HEK293T (cell line): Measurements from ENCODE around the gene CXCL17.

Experiments used
- CTCF ChIA-PET: fragments of 350-600 bp; formaldehyde crosslinking; extraction: SDS; loops from one replicate; lab custom pipeline; 2021; ENCODE audit warnings: antibody characterized with exemption, inconsistent platforms; lab: Yijun Ruan, JAX
- POLR2A ChIA-PET: fragments of 350-600 bp; formaldehyde crosslinking; extraction: SDS; loops from one replicate; lab custom pipeline; 2020; ENCODE audit warnings: antibody characterized with exemption, inconsistent platforms; lab: Yijun Ruan, JAX
- DNase-seq: peaks from one replicate; pipeline ENCODE4 v3.0.0; 2012; ENCODE audit warnings: mixed read lengths; ENCODE audit errors: extremely low spot score
- ARNT ChIP-seq: fragments of 450-650 bp; IDR thresholded peaks from 2 replicates; pipeline ENCODE4 v1.6.1; 2017; ENCODE audit warnings: mild to moderate bottlenecking
- BHLHE40 ChIP-seq: fragments of 450-650 bp; IDR thresholded peaks from 2 replicates; pipeline ENCODE4 v1.6.1; 2016; ENCODE audit warnings: mild to moderate bottlenecking, moderate library complexity, borderline replicate concordance
- CTBP1 ChIP-seq: fragments of 450-650 bp; IDR thresholded peaks from 2 replicates; pipeline ENCODE4 v1.6.1; 2016; ENCODE audit warnings: borderline replicate concordance
- ELF4 ChIP-seq: fragments of 450-650 bp; IDR thresholded peaks from 2 replicates; pipeline ENCODE4 v1.6.1; 2017; ENCODE audit warnings: antibody characterized with exemption
- FOXA1 ChIP-seq: fragments of 450-650 bp; IDR thresholded peaks from 2 replicates; pipeline ENCODE4 v1.6.1; 2016; ENCODE audit warnings: mild to moderate bottlenecking
- FOXK2 ChIP-seq: fragments of 450-650 bp; IDR thresholded peaks from 2 replicates; pipeline ENCODE4 v1.6.1; 2016; ENCODE audit warnings: mild to moderate bottlenecking
- FOXM1 ChIP-seq: fragments of 450-650 bp; IDR thresholded peaks from 2 replicates; pipeline ENCODE4 v1.6.1; 2017; ENCODE audit warnings: mild to moderate bottlenecking, borderline replicate concordance
- HDGF ChIP-seq: fragments of 450-650 bp; IDR thresholded peaks from 2 replicates; pipeline ENCODE4 v1.6.1; 2017; ENCODE audit warnings: antibody characterized with exemption, borderline replicate concordance
- L3MBTL2 ChIP-seq: fragments of 450-650 bp; conservative IDR thresholded peaks from 2 replicates; pipeline ENCODE4 v1.6.1; 2016; ENCODE audit warnings: mild to moderate bottlenecking
- LEF1 ChIP-seq: fragments of 450-650 bp; IDR thresholded peaks from 2 replicates; pipeline ENCODE4 v1.6.1; 2017; ENCODE audit warnings: mild to moderate bottlenecking, borderline replicate concordance
- NFRKB ChIP-seq: fragments of 450-650 bp; IDR thresholded peaks from 2 replicates; pipeline ENCODE4 v1.6.1; 2016; ENCODE audit warnings: mild to moderate bottlenecking, moderate library complexity
- PKNOX1 ChIP-seq: fragments of 450-650 bp; IDR thresholded peaks from 2 replicates; pipeline ENCODE4 v1.6.1; 2016
- SP1 ChIP-seq: fragments of 450-650 bp; IDR thresholded peaks from 2 replicates; pipeline ENCODE4 v1.6.1; 2017
- SUZ12 ChIP-seq: fragments of 450-650 bp; IDR thresholded peaks from 2 replicates; pipeline ENCODE4 v1.6.1; 2016; ENCODE audit warnings: mild to moderate bottlenecking
- TARDBP ChIP-seq: fragments of 450-650 bp; IDR thresholded peaks from 2 replicates; pipeline ENCODE4 v1.6.1; 2016
- ZNF384 ChIP-seq: fragments of 450-650 bp; IDR thresholded peaks from 2 replicates; pipeline ENCODE4 v1.6.1; 2016

CXCL17 gene

GRCh38 chr19:42401365-42402303, 41.1 kb downstream of the CXCL17 start:
- ChIA-PET POLR2A (no interaction called here), CTCF (interaction anchor here (0.6 kb wide), 1 partner anchor 17 kb away, joined by 3 read pairs; no protein-coding TSS in a partner anchor)
- peak; percentile 70 for DNase-seq
- no peak for TF ChIP-seq SUZ12
- no peak for TF ChIP-seq NFRKB
- no peak for TF ChIP-seq SP1
- no peak for TF ChIP-seq ZNF384
- no peak for TF ChIP-seq ARNT
- TF ChIP-seq BHLHE40: no peak
- TF ChIP-seq LEF1: no peak
- no peak for TF ChIP-seq HDGF
- TF ChIP-seq TARDBP: no peak
- no peak for TF ChIP-seq CTBP1
- TF ChIP-seq FOXM1: no peak
- TF ChIP-seq FOXA1: no peak
- TF ChIP-seq PKNOX1: no peak
- no peak for TF ChIP-seq FOXK2
- no peak for TF ChIP-seq ELF4
- TF ChIP-seq L3MBTL2: no peak

GRCh38 chr19:42400404-42400803, 42.3 kb downstream of the CXCL17 start:
- CTCF ChIA-PET: interaction anchor here (0.7 to 1.2 kb wide), 6 partner anchors 9 to 225 kb away, joined by 3 to 4 read pairs (median 4); no protein-coding TSS in a partner anchor
- DNase-seq: no peak
- TF ChIP-seq FOXK2: no peak
- TF ChIP-seq ZNF384: no peak
- TF ChIP-seq ELF4: no peak
- no peak for TF ChIP-seq FOXM1
- TF ChIP-seq HDGF: no peak
- TF ChIP-seq CTBP1: no peak
- no peak for TF ChIP-seq TARDBP
- no peak for TF ChIP-seq SP1
- no peak for TF ChIP-seq PKNOX1
- no peak for TF ChIP-seq BHLHE40
- TF ChIP-seq LEF1: no peak
- TF ChIP-seq FOXA1: no peak
- no peak for TF ChIP-seq L3MBTL2
- TF ChIP-seq ARNT: no peak
- no peak for TF ChIP-seq SUZ12
- no peak for TF ChIP-seq NFRKB
- POLR2A ChIA-PET: interaction anchor here (0.8 to 1.1 kb wide), 2 partner anchors 12 to 13 kb away, joined by 3 to 4 read pairs; no protein-coding TSS in a partner anchor

- ChIA-PET POLR2A (interaction anchor here (0.6 to 3.8 kb wide), 32 partner anchors 10 to 316 kb away, joined by 3 to 50 read pairs (median 5); partner anchors contain the start of gene LIPE), CTCF (interaction anchor here (0.5 to 1.6 kb wide), 3 partner anchors 17 to 140 kb away, joined by 3 to 5 read pairs (median 4); no protein-coding TSS in a partner anchor)
- peak; percentile 81 for TF ChIP-seq L3MBTL2
- no peak for TF ChIP-seq SUZ12
- no peak for DNase-seq
These were observed 45.2 kb downstream of the CXCL17 start for GRCh38 chr19:42397263-42398166.

GRCh38 chr19:42396381-42397262, 46.1 kb downstream of the CXCL17 start:
- CTCF ChIA-PET: interaction anchor here (0.5 to 1.6 kb wide), 5 partner anchors 10 to 867 kb away, joined by 3 to 5 read pairs (median 4); no protein-coding TSS in a partner anchor
- POLR2A ChIA-PET: interaction anchor here (0.6 to 3.8 kb wide), 36 partner anchors 9 to 295 kb away, joined by 3 to 50 read pairs (median 4); partner anchors contain the start of gene LIPE
- DNase-seq: peak; percentile 99
- TF ChIP-seq FOXK2 (no peak), SP1 (no peak), HDGF (no peak), TARDBP (no peak), LEF1 (no peak), PKNOX1 (peak; percentile 99), FOXA1 (no peak), FOXM1 (no peak), CTBP1 (no peak), ELF4 (peak; percentile 51; the same call in 1 of the 2 replicates), L3MBTL2 (peak; percentile 43), SUZ12 (no peak), NFRKB (no peak), ZNF384 (no peak), ARNT (no peak), BHLHE40 (no peak)
